ENCODE results near the gene ZDHHC5. TPM values are rescaled to one million over a fixed set of nuclear protein-coding genes. Genes with fewer than 3 reads are reported as not detected.
A peak's percentile ranks its signal among the peaks of the same experiment; 100 is the strongest.

The ZDHHC5 gene
- total RNA-seq, 1 experiment from 2014 or later = 51.6 TPM

DNA sequence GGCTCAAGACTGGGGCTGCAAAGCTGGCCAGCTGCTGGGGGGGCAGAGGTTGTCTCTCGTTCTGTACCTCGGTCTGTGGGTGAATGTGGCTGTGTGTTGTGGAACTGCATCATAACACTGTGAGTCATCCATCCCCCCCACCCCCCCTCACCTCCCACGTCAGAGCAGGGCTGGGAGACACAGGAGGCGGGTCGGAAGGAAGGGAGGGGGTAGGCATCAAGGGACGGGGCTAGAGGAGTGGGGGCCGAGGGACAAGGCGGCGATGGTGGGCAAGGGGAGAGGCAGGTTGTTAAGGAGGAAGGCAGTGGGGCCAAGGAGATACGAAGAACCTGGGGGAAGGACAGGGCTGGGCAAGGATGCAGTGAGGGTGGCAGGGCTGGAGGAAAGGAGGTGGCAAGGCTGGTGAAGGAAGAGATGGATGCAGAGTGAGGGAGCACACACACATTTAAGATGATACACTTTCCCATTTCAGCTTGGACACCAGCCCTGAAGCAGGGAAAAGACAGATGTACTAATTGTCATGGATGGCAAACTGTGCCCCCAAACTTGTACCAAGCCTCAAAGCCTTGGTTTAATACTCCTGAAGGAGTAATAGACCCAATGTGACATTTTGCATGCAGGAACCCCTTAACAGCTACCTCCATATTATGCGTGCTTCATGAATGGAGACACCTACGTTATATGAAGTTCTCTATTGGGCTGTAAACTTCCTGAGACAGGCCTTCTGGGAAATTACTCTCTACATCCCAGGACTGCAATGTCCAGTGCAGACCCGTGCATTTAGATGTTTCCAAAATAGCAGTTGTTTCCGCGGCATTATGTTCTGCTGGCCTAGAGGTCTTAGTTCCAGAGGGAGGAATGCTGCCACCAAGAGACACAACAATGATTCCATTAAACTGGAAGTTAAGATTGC, 17.8 kb upstream of the ZDHHC5 start, which contains the start of gene YPEL4:
YPEL4 (minus strand) TSS at position 87 of the 913 bp plus-strand sequence. CDS start 2,805 bp downstream, outside the sequence.
- DNase-seq (ENCODE audit: low spot score) (peak; percentile 45), ATAC-seq (peak; percentile 6)
- H3K4me1 Mint-ChIP-seq = peaks cover 73% of the 10 kb centered on the region
- H3K9me3 Mint-ChIP-seq = no peaks in the 10 kb centered on the region
- ChIA-PET CTCF (interaction anchor here (2.8 kb wide), 1 partner anchor 82 kb away, joined by 17 read pairs; the partner anchor contains the start of gene UBE2L6), POLR2A (interaction anchor here (1.5 to 4.2 kb wide), 4 partner anchors 10 to 82 kb away, joined by 3 to 47 read pairs (median 20); partner anchors contain the start of gene UBE2L6)
- no peaks in the 10 kb centered on the region for H3K36me3 Mint-ChIP-seq
- H3K27ac Mint-ChIP-seq = peak within 1 kb of the TSS; percentile 18; the same call in 1 of the 2 replicates
- peak within 1 kb of the TSS; percentile 80 for H3K4me3 Mint-ChIP-seq
- peaks cover 62% of the 10 kb centered on the region for H3K27me3 Mint-ChIP-seq (ENCODE audit: low read depth)
- TF ChIP-seq KAT7 (CRISPR knock-in tag; IDR thresholded peaks at IDR 0.05; ENCODE audit: borderline replicate concordance) = no peak
- TF ChIP-seq, protein P1, sequence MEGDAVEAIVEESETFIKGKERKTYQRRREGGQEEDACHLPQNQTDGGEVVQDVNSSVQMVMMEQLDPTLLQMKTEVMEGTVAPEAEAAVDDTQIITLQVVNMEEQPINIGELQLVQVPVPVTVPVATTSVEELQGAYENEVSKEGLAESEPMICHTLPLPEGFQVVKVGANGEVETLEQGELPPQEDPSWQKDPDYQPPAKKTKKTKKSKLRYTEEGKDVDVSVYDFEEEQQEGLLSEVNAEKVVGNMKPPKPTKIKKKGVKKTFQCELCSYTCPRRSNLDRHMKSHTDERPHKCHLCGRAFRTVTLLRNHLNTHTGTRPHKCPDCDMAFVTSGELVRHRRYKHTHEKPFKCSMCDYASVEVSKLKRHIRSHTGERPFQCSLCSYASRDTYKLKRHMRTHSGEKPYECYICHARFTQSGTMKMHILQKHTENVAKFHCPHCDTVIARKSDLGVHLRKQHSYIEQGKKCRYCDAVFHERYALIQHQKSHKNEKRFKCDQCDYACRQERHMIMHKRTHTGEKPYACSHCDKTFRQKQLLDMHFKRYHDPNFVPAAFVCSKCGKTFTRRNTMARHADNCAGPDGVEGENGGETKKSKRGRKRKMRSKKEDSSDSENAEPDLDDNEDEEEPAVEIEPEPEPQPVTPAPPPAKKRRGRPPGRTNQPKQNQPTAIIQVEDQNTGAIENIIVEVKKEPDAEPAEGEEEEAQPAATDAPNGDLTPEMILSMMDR (IDR thresholded peaks at IDR 0.05) = no peak
- TF ChIP-seq, protein P2, sequence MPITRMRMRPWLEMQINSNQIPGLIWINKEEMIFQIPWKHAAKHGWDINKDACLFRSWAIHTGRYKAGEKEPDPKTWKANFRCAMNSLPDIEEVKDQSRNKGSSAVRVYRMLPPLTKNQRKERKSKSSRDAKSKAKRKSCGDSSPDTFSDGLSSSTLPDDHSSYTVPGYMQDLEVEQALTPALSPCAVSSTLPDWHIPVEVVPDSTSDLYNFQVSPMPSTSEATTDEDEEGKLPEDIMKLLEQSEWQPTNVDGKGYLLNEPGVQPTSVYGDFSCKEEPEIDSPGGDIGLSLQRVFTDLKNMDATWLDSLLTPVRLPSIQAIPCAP (CRISPR knock-in tag; IDR thresholded peaks at IDR 0.05) = no peak; the same call in 1 of the 2 replicates
- TF ChIP-seq RORB (CRISPR knock-in tag; IDR thresholded peaks at IDR 0.05) = no peak; the same call in 1 of the 2 replicates
- TF ChIP-seq ZBTB21 (CRISPR knock-in tag; IDR thresholded peaks at IDR 0.05; ENCODE audit: borderline replicate concordance) = no peak
- TF ChIP-seq JAZF1 (CRISPR knock-in tag; IDR thresholded peaks at IDR 0.05) = peak; percentile 68
- TF ChIP-seq ZNF263 (CRISPR knock-in tag; IDR thresholded peaks at IDR 0.05; ENCODE audit: low read depth) = no peak
- TF ChIP-seq SP1 (CRISPR knock-in tag; conservative IDR thresholded peaks at IDR 0.05) = no peak
- TF ChIP-seq, protein P3, sequence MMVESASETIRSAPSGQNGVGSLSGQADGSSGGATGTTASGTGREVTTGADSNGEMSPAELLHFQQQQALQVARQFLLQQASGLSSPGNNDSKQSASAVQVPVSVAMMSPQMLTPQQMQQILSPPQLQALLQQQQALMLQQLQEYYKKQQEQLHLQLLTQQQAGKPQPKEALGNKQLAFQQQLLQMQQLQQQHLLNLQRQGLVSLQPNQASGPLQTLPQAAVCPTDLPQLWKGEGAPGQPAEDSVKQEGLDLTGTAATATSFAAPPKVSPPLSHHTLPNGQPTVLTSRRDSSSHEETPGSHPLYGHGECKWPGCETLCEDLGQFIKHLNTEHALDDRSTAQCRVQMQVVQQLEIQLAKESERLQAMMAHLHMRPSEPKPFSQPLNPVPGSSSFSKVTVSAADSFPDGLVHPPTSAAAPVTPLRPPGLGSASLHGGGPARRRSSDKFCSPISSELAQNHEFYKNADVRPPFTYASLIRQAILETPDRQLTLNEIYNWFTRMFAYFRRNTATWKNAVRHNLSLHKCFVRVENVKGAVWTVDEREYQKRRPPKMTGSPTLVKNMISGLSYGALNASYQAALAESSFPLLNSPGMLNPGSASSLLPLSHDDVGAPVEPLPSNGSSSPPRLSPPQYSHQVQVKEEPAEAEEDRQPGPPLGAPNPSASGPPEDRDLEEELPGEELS (CRISPR knock-in tag; IDR thresholded peaks at IDR 0.05) = no peak
- TF ChIP-seq, protein P4, sequence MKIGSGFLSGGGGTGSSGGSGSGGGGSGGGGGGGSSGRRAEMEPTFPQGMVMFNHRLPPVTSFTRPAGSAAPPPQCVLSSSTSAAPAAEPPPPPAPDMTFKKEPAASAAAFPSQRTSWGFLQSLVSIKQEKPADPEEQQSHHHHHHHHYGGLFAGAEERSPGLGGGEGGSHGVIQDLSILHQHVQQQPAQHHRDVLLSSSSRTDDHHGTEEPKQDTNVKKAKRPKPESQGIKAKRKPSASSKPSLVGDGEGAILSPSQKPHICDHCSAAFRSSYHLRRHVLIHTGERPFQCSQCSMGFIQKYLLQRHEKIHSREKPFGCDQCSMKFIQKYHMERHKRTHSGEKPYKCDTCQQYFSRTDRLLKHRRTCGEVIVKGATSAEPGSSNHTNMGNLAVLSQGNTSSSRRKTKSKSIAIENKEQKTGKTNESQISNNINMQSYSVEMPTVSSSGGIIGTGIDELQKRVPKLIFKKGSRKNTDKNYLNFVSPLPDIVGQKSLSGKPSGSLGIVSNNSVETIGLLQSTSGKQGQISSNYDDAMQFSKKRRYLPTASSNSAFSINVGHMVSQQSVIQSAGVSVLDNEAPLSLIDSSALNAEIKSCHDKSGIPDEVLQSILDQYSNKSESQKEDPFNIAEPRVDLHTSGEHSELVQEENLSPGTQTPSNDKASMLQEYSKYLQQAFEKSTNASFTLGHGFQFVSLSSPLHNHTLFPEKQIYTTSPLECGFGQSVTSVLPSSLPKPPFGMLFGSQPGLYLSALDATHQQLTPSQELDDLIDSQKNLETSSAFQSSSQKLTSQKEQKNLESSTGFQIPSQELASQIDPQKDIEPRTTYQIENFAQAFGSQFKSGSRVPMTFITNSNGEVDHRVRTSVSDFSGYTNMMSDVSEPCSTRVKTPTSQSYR (CRISPR knock-in tag; IDR thresholded peaks at IDR 0.05) = peak; percentile 22; the same call in 1 of the 2 replicates
- TF ChIP-seq, protein P5, sequence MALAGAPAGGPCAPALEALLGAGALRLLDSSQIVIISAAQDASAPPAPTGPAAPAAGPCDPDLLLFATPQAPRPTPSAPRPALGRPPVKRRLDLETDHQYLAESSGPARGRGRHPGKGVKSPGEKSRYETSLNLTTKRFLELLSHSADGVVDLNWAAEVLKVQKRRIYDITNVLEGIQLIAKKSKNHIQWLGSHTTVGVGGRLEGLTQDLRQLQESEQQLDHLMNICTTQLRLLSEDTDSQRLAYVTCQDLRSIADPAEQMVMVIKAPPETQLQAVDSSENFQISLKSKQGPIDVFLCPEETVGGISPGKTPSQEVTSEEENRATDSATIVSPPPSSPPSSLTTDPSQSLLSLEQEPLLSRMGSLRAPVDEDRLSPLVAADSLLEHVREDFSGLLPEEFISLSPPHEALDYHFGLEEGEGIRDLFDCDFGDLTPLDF (CRISPR knock-in tag; IDR thresholded peaks at IDR 0.05) = no peak
- TF ChIP-seq, protein P6, sequence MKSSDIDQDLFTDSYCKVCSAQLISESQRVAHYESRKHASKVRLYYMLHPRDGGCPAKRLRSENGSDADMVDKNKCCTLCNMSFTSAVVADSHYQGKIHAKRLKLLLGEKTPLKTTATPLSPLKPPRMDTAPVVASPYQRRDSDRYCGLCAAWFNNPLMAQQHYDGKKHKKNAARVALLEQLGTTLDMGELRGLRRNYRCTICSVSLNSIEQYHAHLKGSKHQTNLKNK (CRISPR knock-in tag; IDR thresholded peaks at IDR 0.05) = peak; percentile 99
- TF ChIP-seq ZNF219 (CRISPR knock-in tag; IDR thresholded peaks at IDR 0.05; ENCODE audit: borderline replicate concordance) = 0 out of 2 replicates have a peak, but pooled peaks have one; percentile 13
- TF ChIP-seq ERG (CRISPR knock-in tag; IDR thresholded peaks at IDR 0.05) = peak; percentile 97
- peak; percentile 45; the same call in 1 of the 2 replicates for TF ChIP-seq ZSCAN18 (CRISPR knock-in tag; IDR thresholded peaks at IDR 0.05)
- TF ChIP-seq TEAD1 (CRISPR knock-in tag; IDR thresholded peaks at IDR 0.05) = 0 out of 2 replicates have a peak, but pooled peaks have one; percentile 15
- peak; percentile 92 for TF ChIP-seq EMX1 (CRISPR knock-in tag; IDR thresholded peaks at IDR 0.05)
- TF ChIP-seq TP53 (CRISPR knock-in tag; IDR thresholded peaks at IDR 0.05) = no peak
- peak; percentile 97 for TF ChIP-seq ZNF532 (CRISPR knock-in tag; IDR thresholded peaks at IDR 0.05; ENCODE audit: borderline replicate concordance)

All from WTC11 (cell line).